GM23248 (cell line): ENCODE results near the gene REEP5.

Experiments used
- EZH2 ChIP-seq: fragments of 200-600 bp; sonication (generic); IDR thresholded peaks from 2 replicates; pipeline ENCODE4 v1.6.1; 2018; ENCODE audit warnings: antibody characterized with exemption, mild to moderate bottlenecking; ENCODE audit not compliant: insufficient read depth, poor library complexity, severe bottlenecking
- EZH2phosphoT487 ChIP-seq: fragments of 200-600 bp; sonication (generic); IDR thresholded peaks from 2 replicates; pipeline ENCODE4 v1.6.1; 2018; ENCODE audit warnings: antibody characterized with exemption, moderate library complexity, mild to moderate bottlenecking, low read depth; ENCODE audit not compliant: insufficient read depth

- TF ChIP-seq EZH2phosphoT487 (no peak), EZH2 (no peak)
Observed at GRCh38 chr5:112908854-112909253, 13.2 kb downstream of the REEP5 start.
